Activated naive CD8-positive, alpha-beta T cell treated with anti-CD3 and anti-CD28 coated beads, Interleukin-2, amount 50 U/mL, for 16 hours (primary cell): Measurements from ENCODE around the gene TMEM127.

Experiments
- DNase-seq: peaks from one replicate; pipeline ENCODE4 v3.0.0-alpha.2; 2020; ENCODE audit warnings: low read depth, low spot score

Gene TMEM127

DNA sequence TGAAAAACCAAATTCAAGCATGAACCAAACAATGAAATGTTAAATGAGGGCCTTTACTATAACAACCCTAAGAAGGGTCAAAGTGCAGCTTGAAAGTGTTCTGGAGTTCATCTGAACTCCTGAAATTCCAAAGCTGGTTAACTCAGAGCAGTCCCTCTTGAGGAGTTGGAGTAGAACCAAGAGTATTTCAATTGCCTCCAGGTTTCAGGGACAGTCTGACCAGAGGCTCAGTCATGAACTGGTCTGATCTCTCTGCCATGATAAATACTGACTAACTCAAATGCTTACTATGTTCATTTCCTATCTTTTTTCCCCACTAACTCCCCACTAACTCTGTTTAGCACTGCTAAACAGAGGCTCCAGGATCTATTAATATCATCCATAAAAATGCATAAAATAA, 59.9 kb downstream of the TMEM127 start:
- DNase-seq = no peak

DNA sequence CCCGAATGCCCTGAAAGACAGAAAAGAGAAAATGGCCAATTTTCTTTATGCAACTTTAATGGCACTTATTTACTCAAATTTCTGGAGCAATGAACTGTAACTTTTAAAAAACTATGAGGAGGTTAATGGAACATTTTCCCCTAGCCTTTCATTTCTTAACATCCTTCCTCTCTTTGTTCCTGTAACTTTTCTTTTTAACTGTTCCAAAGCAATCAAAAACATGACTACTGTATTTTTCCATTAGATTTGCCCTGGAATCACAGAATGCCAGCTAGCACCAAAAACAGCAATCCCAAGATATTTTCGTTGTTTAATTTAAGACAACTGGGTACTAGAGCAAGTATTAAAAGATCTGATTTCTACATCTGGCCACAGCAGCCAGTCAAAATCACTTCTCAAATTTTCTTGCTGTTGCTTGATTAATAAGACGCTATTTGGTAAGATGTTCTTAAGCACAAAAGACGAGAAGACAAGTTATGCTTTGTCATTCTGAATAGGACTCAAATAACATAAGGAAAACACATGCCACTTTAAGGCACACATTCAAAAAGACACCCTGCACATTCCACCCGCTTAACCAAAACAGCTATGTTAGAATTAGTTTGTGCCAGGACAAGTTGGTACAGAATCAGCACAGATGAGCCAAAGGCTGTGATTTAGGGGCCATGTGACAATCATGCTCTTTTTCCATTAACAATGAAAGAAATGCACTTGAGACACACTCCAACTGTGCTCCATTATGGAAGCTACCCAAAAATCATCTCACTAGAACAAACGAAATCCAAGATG, 60.8 kb downstream of the TMEM127 start:
- no peak for DNase-seq

DNA sequence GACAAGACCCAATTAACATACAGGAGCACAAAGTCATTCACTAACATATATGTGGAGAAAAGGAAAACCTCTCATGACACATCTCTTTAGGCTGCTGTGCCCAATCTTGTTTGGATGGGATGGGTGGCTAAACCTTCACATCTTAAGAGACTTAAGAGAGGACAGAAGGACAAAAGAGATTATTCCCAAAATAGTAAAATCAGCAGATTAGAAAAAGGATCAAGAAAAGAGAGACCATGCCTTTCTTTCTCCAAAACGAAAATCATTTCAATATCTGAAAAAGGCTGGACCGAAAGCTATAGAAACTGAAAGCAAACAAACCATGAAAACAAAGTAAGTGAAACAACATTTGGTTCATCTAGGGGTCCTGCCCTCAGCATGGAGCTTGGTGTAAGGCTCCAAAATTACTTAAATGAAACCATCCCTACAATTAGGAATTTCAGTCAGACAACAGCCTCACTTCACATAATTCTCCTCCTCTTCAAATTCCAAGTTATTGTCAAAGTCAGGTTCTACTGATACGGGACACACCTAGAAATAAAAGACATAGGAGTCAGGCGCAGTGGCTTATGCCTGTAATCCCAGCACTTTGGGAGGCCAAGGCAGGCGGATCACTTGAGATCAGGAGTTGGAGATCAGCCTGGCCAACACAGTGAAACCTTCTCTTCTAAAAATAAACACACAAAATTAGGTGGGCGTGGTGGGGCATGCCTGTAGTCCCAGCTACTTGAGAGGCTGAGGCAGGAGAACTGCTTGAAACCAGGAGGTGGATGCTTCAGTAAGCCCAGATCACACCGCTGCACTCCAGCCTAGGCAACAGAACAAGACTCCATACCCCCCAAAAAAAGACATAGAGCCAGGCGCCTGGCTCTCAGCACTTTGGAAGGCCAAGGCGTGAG, 62.4 kb downstream of the TMEM127 start:
- DNase-seq = no peak

DNA sequence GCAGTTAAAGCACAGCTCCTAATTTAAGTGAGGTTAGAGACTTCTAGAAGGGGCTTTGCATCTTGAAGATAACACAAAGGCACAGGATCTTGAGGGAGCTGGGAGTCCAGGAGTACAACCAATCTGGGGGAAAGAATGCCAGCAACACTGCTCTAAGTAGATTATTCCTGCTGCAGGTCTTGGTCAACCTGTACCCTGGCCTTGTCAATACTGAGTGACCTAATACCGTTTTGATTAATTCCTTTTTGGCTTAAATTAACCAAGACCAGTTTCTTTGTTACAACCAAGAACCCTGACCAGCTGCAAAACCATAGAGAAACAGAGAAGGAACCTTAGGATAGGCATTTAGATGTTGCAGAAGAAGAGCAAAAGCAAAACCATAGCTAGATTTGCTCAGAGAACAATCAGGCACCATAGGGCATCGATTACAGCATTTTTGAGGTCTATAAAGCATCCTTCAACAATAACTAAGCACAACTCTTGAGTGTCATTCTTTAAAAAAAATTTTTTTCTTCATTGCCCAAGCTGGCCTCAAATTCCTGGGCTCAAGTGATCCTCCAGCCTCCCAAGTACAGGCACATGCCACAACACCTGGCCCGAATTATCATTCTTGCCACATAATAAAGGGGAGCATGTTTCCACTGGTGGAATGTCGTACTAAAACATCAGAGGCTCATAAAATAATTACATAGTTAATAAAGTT, 63.5 kb downstream of the TMEM127 start:
- no peak for DNase-seq

DNA sequence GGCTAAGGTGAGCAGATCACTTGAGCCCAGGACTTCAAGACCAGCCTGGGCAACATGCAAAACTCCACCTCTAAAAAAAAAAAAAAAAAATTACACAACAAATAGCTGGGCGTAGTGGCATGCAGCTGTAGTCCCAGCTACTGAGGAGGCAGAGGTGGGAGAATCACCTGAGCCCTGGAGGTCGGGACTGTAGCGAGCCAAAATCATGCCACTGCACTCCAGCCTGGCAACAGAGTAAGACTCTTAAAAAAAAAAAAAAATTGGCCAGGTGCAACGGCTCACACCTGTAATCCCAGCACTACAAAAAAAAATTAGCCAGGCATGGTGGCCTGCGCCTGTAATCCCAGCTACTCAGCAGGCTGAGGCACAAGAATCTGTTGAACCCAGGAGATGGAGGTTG, 64.5 kb downstream of the TMEM127 start:
- no peak for DNase-seq

DNA sequence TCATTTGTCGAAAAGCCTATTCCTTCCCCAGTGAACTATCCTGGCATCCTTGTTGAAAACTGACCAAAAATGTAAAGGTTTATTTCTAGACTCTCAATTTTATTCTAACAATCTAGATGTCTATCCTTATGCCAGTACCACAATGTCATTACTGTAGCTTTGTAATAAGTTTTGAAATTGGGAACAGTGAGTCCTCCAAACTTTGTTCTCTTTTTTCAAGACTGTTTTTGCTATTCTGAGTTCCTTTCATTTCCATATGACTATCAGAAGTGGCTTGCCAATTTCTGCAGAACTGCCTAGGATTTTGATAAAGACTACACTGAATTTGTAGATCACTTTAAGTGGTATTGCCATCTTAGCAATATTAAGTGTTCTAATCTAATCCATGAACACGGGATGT, 66.9 kb downstream of the TMEM127 start:
- DNase-seq = no peak
